GM12865 (cell line): ENCODE measurements around the gene CXCR6.

Experiments used
- DNase-seq: peaks from one replicate; pipeline ENCODE4 v3.0.0; 2010; ENCODE audit warnings: low read depth
- H3K4me3 ChIP-seq: 2 replicates; pipeline ENCODE4 v1.5.1; 2011; ENCODE audit warnings: mild to moderate bottlenecking, low read depth, low read length, control low read depth
- TF ChIP-seq, protein P1 (sequence below): IDR thresholded peaks from 2 replicates; pipeline ENCODE4 v1.5.1; 2011; ENCODE audit warnings: low read length, control low read depth, low read depth, inconsistent platforms; ENCODE audit not compliant: insufficient read depth; ENCODE audit errors: missing control alignments

Gene CXCR6

DNA sequence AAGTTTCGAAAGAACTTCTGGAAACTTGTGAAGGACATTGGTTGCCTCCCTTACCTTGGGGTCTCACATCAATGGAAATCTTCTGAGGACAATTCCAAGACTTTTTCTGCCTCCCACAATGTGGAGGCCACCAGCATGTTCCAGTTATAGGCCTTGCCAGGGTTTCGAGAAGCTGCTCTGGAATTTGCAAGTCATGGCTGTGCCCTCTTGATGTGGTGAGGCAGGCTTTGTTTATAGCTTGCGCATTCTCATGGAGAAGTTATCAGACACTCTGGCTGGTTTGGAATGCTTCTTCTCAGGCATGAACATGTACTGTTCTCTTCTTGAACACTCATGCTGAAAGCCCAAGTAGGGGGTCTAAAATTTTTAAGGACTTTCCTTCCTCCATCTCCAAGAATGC, 4.1 kb downstream of the CXCR6 start:
- DNase-seq: no peak
- H3K4me3 ChIP-seq: no peak overlapping the region
- TF ChIP-seq, protein P1, sequence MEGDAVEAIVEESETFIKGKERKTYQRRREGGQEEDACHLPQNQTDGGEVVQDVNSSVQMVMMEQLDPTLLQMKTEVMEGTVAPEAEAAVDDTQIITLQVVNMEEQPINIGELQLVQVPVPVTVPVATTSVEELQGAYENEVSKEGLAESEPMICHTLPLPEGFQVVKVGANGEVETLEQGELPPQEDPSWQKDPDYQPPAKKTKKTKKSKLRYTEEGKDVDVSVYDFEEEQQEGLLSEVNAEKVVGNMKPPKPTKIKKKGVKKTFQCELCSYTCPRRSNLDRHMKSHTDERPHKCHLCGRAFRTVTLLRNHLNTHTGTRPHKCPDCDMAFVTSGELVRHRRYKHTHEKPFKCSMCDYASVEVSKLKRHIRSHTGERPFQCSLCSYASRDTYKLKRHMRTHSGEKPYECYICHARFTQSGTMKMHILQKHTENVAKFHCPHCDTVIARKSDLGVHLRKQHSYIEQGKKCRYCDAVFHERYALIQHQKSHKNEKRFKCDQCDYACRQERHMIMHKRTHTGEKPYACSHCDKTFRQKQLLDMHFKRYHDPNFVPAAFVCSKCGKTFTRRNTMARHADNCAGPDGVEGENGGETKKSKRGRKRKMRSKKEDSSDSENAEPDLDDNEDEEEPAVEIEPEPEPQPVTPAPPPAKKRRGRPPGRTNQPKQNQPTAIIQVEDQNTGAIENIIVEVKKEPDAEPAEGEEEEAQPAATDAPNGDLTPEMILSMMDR: no peak

DNA sequence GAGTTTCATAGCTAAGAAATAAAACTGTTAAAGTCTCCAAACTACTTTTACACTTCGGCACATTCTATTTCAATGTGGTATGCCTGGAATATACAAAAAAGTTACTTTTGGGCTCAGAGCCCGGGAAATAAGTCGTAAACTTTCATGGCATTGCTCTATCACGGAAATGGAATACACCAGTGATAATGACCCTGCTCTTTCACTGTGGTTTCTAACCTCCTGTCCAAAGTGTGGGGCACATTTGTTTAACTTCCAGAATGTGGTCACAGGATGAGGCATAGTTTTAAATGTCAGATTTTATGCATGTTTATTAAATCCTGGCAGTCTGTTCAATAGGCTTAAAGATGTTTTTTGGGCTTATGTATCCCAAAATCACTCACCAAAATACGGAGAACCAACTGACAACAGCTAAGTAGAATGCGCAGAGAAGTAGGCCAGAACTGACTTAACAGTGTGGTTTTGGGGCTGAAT, 5.1 kb downstream of the CXCR6 start:
- no peak overlapping the region for H3K4me3 ChIP-seq
- DNase-seq: no peak
- TF ChIP-seq, protein P1: no peak

DNA sequence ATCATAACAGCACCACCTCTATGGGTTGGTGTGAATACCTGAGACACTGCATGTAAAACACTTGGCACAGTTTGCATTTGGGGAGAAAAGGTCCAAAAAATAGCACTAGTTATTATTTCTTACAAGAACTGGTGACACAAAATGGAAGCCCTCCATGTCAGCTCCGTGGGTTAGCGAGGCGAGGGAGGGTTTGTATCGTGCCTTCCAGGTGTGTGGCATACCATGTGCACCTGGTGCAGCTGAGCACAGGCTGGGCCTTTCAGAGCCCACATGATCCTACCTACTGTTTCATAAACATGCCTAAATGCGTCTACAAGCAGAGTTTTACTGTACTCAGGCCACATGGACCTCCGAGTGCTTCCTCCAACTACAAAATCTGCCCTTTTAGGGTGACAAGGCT, 5.6 kb downstream of the CXCR6 start:
- TF ChIP-seq, protein P1: no peak
- DNase-seq: no peak
- H3K4me3 ChIP-seq: no peak overlapping the region

DNA sequence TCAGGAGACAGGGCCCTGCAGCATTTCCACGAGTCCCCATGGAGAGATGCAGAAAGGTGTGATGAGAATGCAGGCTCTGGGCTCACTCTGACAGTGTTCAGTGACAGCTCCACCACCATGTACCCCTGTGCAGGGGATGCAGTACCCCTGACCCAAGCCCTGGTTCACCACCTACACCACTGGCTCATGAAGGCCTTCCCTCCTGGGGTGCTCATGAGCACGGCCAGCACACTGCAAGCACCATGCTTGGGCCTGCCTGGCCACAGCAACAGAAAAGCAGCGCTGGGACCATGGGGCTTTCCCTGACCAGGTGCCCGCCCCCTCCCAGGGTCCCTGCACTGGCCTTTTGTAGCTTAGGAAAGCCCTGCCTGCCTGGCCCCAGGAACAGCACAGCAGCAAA, 6.2 kb downstream of the CXCR6 start:
- TF ChIP-seq, protein P1: no peak
- no peak for DNase-seq
- no peak overlapping the region for H3K4me3 ChIP-seq

DNA sequence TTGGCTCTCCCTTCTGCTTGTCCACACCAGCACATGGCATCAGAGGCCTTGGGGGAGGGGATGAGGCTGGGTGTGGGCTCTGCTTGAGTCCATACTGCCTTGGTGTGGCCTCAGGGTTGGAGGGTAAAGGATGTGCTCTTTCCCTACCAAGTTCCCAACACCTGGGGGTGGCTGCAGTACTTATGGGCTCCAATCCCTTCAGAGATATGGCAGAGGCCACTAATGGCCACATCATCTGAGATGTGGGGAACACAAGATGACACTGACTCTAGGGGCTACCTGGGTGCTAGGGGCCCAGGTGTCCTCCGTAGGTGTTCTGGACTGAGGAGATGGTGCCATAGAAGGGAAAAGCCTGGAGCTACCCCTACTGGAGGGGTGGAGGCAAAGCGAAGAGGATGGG, 6.9 kb downstream of the CXCR6 start:
- DNase-seq: no peak
- TF ChIP-seq, protein P1: no peak
- H3K4me3 ChIP-seq: no peak overlapping the region

DNA sequence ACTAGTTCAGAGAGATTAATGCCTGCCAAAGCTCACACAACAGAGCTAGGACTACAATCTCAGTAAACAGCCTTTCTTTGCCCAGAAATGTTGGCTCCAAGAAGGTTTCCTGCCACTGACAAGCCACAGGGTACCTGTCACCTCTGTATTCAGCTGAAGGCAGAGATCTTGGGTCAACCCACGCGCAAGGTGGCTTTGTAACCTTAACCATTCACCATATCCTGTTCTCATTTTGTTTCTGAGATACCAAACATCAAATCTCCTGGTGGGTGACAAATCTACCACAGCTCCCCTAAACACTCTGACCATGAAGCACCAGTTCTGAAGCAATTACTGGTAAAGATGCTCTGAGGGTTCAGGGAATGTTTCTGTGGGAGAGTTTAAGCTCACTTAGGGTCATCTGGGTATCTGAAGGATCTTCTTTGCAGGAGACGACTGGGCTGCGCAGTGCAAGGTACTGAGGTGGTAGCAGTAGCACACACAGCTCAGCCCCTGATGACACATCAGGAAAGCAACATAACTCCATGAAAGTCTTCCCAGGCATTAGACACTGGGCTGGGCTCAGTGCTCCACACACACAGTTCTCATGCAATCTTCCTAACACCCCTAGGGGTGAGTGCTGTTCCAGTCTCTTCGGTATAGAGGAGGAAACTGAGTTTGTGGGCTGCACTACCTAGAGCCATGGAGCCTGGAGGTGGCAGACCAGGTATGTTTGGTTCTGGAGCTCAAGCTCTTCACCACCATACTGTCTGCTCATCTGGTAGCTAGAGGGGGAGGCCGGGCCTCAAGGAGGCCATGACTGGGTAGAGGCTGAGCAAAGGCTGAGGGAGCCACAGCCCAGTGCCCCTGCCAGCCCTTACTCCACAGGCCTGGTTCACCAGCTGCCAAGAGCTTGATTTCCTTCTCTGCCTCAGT, 7.7 kb downstream of the CXCR6 start:
- TF ChIP-seq, protein P1: no peak
- DNase-seq: no peak
- H3K4me3 ChIP-seq: no peak overlapping the region

DNA sequence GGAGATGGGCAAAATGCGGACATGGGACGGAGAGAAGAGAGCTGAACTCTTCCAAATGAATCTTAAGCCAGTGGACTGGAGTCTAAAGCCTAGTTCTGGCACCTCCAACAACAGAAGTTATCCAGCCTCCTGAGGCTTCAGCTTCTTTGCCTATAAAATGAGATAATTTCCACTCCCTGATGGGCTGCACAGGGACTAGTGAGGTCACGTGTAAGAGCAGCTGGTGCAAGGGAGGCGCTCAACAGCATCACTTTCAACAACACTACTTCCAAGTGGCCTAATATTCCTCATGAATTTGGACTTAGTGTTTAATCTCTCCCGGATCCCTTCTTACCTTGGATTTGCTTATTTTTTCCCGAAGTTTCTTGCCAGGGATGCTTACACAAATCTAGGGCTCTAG, 8.7 kb downstream of the CXCR6 start:
- no peak overlapping the region for H3K4me3 ChIP-seq
- TF ChIP-seq, protein P1: no peak
- no peak for DNase-seq
